HL-60/S4 (cell line): ENCODE data around the gene ENTHD1.

Experiments
- in situ Hi-C: fragments of 300-500 bp; cut with MboI; formaldehyde crosslinking; loops from 2 replicates; pipeline ENCODE4 v1.14.3; 2022; ENCODE audit warnings: low sequenced_read_pairs

Gene ENTHD1

DNA sequence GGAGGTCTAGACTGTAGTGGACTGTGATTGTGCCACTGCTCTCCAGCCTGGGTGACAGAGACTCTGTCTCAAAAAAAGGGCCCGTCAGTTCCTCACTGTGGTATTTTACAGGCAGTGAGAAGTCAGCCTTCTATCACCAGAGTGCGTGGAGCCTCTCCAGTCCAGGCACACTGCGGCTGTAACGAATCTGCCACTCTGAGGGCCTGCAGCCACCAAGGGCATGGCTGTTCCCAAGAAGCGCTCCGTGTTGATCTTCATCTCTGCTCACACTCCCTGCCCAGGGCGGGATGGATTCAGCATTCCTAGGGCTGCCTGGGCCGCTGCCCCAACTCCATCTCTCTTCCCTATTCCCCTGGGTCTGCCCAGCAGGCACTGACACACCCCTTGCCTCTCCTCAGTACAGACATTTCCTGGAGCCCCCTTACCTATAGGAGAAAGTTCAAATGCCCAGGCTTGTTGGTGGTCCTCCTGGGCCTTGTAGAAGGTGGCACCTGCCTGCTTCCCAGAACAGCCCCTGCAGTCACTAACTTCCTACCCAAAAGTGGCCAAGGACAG, 174.6 kb downstream of the ENTHD1 start:
- in situ Hi-C loops = no loop called here

DNA sequence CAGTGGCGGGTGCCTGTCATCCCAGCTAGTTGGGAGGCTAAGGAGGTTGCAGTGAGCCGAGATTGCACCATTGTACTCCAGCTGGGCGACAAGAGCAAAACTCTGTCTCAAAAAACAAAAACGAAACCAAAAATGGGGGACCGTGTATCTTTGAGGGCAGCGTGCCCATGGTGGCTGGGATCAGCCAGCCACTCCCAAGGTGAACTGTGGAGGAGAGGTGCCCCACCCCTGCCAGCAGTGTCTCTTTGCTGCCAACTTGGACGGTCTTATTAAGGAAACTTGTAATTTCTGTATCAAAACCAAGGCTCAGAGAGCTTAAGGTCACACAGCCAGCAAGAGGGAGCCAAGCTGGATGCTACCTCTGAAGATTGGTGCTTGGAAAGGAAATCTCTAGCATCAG, 175.4 kb downstream of the ENTHD1 start:
- in situ Hi-C loops = no loop called here

GRCh38 chr22:39717099-39717498, 176.5 kb downstream of the ENTHD1 start:
- in situ Hi-C loops = no loop called here

GRCh38 chr22:39716534-39716933, 177.0 kb downstream of the ENTHD1 start:
- in situ Hi-C loops = no loop called here

DNA sequence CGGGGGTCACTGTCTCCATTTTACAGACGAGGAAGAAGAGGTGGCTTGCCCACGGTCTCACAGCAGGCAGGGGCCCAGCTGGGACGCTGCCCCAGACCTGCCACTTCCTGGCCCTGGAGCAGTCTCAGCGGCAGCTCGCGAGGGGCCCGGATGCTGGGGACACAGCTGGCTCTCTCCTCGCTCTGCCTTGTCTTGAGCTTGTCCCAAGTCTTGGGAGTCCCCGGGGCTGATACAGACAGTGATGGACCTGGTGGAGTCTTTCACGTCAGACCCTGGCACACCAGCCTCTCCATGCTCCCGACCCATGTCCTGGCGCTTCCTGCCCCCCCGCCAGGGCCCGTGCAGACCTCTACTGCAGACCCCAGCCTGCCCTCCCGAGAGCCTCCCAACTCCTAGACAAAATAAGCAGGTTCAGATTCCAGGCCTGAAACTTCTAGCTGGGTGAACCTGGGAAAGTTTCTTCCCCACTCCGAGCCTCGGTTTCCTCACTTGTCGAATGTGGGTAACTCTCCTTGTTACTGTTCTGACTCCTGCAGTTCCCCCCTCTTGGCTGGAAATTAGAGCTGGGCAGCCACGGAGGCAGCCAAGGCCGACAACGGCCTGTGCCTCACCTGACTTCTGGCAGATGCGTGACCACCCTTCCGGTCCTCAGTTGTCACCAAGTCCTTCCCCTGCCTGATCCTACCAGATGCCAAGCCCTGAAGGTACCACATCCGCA, 177.6 kb downstream of the ENTHD1 start:
- in situ Hi-C loops = no loop called here

DNA sequence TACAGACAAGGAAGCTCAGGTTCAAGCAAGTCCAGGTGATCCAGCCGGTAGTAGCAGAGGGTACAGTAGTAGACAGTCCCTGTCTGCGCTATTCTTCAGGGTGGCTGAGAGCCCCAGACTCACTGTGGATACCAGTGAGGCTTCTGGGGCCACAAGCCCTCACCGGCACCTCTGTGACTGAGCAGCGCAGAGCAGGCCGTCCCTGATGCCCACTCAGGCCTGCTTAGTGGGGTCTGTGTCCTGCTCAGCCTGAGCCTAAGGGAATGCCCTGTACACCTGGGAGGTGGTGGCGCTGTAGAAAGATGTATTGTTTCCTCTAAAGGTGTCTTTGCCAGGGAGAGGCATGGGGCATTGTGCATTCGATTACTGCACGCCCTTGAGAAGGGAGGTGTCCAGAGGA, 179.2 kb downstream of the ENTHD1 start:
- in situ Hi-C loops = no loop called here

DNA sequence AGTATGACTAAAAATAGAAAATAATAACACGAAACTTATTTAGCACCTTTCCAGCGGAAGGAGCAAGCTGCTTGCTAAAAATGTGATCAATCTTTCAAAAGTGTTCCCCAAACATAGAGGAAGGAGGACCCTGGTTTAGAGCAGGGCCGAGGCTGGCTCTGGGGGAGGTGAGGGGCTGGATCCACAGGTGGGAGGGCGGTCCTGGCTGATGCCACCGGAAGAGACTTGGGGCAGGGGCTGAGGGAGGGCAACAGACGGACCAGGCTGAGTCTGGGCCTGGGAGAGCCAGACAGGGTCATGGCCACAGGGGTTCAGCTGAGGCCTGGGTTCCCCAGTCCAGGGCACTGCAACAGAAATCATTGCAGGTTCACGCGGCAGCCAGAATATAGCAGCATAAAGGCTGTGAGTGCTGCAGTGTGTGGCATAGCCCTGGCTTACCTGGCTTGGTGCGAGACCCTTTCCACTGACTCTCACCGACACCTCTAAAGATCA, 179.7 kb downstream of the ENTHD1 start:
- in situ Hi-C loops = no loop called here

DNA sequence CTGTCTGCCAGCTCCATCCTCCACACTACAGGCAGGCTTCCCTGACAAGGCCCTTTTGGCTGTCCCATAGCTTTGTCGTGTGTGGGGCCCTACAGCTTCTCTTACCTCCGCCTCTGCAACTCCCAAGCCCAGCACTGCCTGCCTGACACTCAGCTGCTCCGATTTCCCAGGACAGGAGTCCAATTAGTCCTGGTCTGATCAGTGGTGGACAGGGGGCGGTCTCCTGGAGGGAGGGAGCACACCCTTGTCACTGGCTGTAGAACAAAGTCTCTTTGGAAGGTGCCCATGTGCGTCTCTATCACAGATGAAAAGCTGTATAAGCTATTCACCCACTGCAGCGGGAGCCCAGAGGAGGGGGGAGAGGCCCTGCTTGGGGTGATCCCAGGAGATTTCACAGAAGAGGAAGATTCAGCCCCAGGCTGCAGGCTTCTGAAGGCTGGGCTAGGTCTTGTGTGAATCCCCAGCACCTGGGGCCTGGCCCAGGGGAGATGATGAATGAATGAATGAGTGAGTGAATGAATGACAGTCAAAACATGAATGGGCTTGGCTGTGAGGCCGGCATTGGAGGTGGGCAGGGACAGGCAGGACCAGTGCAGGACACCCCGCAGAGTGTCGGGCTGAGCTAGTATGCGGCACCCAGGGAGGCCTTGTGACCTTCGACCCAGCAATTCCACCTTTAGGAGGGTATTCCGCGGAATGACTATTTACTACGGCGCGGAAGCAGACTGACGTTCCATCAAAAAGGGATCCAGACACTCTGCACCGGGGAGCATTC, 180.6 kb downstream of the ENTHD1 start:
- in situ Hi-C loops = no loop called here

DNA sequence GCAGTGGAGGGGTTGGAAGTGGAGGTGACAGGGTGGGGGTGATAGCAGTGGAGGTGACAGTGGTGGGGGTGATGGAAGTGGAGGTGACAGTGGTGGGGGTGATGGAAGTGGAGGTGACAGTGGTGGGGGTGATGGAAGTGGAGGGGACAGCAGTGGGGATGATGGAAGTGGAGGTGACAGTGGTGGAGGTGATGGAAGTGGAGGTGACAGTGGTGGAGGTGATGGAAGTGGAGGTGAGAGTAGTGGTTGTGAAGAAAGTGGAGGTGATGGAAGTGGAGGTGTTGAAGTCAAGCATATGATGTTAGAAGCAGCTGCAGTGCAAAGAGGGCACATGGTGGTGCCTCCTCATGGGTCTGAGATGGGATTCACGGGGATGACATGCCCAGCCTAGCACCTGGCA, 181.5 kb downstream of the ENTHD1 start:
- in situ Hi-C loops = no loop called here

GRCh38 chr22:39710380-39711150, 183.0 kb downstream of the ENTHD1 start:
- in situ Hi-C loops = no loop called here

GRCh38 chr22:39707816-39708215, 185.7 kb downstream of the ENTHD1 start:
- in situ Hi-C loops = no loop called here

GRCh38 chr22:39707351-39707750, 186.2 kb downstream of the ENTHD1 start:
- in situ Hi-C loops = no loop called here

DNA sequence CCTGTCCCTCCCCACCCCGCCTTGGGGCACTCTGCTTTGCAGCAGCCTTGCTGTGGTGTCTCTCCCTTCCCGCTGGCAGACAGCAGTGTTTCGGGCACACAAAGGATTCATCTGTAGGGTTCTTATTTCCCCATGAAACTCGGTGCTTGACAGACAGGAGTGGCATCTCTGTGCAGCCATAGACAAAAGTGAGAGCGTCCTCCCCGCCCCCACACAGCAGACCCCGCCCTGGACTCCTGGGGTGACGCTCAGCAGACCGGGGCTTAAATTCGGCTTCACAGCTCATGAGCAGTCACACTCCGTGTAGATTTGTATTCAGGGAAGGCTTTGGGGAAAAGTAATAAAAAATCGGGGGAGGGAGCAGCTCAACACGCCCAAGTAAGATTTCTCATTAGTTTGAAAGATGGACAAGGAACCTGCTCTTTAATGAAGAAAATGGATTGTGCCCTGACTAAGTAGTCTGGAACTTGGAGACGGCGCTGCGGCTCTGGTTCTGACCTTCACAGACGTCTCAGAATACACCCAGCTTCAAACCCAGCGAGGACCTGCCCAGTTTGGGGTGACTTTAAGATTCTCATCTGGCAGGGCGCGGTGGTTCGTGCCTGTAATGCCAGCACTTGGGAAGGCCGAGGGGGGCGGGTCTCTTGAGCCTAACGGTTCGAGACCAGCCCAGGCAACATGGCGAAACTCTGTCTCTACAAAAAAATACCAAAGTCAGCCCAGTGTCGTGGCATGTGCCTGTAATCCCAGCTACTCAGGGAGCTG, 187.0 kb downstream of the ENTHD1 start:
- in situ Hi-C loops = no loop called here

DNA sequence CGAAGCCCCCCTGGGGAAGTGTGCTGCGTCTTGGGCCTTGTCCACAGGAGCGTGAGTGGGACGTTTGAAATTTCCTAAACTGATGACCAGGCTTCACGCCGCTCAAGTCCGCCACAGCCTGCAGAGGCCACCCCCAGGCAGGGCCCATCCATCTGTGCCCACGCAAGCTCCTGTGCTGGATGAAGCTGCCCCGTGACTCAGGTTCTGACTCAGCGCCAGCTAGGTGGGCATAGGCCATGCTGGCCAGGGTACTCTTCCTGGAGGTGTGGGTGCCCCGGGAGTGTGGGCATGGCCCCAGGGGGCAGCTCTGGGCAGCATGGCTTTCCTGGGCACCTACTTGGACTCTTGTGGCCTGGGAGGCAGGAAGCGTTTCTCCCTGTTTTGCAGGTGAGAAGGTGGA, 188.2 kb downstream of the ENTHD1 start:
- in situ Hi-C loops = no loop called here

DNA sequence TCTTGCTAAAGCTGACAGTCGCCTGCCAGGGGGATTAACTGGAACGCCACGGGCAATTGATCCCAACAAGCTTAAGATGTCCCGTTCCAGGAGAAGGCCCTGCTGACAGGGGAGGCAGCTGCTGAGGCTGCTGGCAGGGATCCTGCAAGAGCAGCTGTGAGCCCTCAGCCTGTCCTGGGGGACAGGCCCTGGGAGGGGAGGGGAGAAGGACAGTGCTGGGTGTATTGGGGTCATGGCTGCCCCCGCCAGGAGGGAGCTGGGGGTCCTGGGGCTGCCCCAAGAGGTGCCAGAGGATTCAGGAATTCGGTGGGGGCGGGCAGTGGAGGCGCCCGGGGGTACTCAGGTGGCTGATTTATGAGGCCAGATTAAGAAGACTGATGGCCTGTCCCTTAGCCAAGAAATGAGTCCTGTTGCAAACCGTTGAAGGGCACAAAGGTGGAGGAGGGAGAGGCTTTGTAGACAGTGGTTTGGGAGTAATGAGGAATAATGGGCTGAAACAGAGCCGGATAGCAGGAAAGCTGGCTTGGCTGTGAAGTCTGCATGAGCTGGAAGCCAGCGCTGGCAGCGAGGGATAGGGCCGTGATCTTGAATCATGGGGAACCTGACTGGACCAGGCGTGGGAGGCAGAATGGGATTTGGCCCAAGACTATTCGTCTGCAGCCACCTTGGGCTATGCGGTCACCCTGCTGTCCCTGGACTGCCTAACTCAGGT, 189.5 kb downstream of the ENTHD1 start:
- in situ Hi-C loops = no loop called here

GRCh38 chr22:39703091-39703490, 190.5 kb downstream of the ENTHD1 start:
- in situ Hi-C loops = no loop called here

GRCh38 chr22:39700565-39700964, 193.0 kb downstream of the ENTHD1 start:
- in situ Hi-C loops = no loop called here

GRCh38 chr22:39699631-39700360, 193.8 kb downstream of the ENTHD1 start:
- in situ Hi-C loops = no loop called here

GRCh38 chr22:39697790-39698430, 195.7 kb downstream of the ENTHD1 start:
- in situ Hi-C loops = no loop called here
